HFFc6 (cell line): ENCODE data around the gene CUX1. TPM values are rescaled to one million over a fixed set of nuclear protein-coding genes. Genes with fewer than 3 reads are reported as not detected.

Source experiments
- DNase-seq: peaks from one replicate; pipeline ENCODE4 v3.0.0-alpha.2; 2018
- H3K27ac Mint-ChIP-seq: 2 replicates; pipeline ENCODE4 v1.8.0; 2020; ENCODE audit warnings: mild to moderate bottlenecking, mixed read lengths
- H3K27me3 Mint-ChIP-seq: 2 replicates; pipeline ENCODE4 v1.8.0; 2021; ENCODE audit warnings: mild to moderate bottlenecking, moderate library complexity, mixed read lengths; ENCODE audit not compliant: insufficient read depth
- H3K36me3 Mint-ChIP-seq: 2 replicates; pipeline ENCODE4 v1.8.0; 2021; ENCODE audit warnings: low read depth, mixed read lengths
- H3K4me1 Mint-ChIP-seq: 2 replicates; pipeline ENCODE4 v1.8.0; 2020; ENCODE audit warnings: low read depth, mixed read lengths
- H3K4me3 Mint-ChIP-seq: 2 replicates; pipeline ENCODE4 v1.8.0; 2020; ENCODE audit warnings: mild to moderate bottlenecking, moderate library complexity, mixed read lengths
- H3K9me3 Mint-ChIP-seq: 2 replicates; pipeline ENCODE4 v1.8.0; 2020; ENCODE audit warnings: mild to moderate bottlenecking, mixed read lengths
- CTCF ChIP-seq: fragments of 200-600 bp; sonication (generic); IDR thresholded peaks from 2 replicates; pipeline ENCODE4 v1.5.0; 2021; ENCODE audit warnings: antibody characterized with exemption, mild to moderate bottlenecking
- total RNA-seq, 6 experiments: library from RNA; stranded (reverse); fragmentation: NEBNext Ultra II Directional; extraction: Animal tissue kit (Norgen Biotek cat#: 25700); gene quantifications; 2 replicates in 1 of 6; 3 replicates in 5 of 6; pipeline ENCODE4 v1.2.3, GENCODE V29; 2021

CUX1 gene
- total RNA-seq, 6 experiments from 2014 or later: 46.9 to 64.2 (median 51.6) TPM

DNA sequence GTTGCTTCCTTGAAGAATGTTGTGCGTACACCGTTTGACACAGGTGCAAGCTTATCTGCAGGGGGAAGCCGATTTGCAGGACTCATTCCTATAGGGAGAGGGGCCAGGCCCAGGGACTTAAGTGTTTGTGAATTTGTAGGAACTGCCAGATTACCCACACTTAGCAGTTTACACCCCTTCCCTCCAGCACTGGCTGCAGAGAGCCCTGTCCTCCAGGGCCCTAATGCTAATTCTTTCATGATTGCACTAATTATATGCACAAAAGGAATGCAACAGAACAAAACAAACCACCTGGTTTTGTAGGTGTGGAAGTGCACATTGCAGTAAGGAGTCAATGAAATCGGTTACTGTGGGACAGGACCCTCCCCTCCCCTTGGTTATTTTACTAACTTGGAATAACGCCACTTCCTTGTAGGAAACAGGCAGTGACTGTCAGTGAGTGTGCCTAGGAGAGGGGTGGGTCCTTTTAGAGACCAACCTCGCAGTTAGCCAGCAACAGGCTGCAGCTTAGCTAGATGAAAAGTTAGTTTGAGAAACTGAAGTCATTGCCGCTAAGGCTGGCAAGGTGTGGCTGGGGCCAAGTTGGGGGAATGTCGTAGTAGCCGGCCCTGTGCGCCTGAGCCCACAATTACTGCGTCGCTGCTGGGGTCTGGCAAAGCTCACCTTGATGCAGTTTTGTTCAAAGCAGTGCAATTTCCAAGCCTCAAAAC is 60.6 kb downstream of the CUX1 start:
- Mint-ChIP-seq H3K27me3 (peaks cover 6% of the 10 kb centered on the region), H3K36me3 (no peaks in the 10 kb centered on the region; the same call in 1 of the 2 replicates), H3K27ac (no peak overlapping the region), H3K4me1 (peaks cover 50% of the 10 kb centered on the region), H3K4me3 (no peak overlapping the region), H3K9me3 (0 out of 2 replicates have a peak, but pooled peaks cover 3% of the 10 kb centered on the region)
- TF ChIP-seq CTCF: no peak
- DNase-seq: no peak

- Mint-ChIP-seq H3K4me1 (peaks cover 51% of the 10 kb centered on the region), H3K9me3 (0 out of 2 replicates have a peak, but pooled peaks cover 3% of the 10 kb centered on the region), H3K27me3 (peaks cover 6% of the 10 kb centered on the region), H3K36me3 (no peaks in the 10 kb centered on the region; the same call in 1 of the 2 replicates), H3K4me3 (no peak overlapping the region), H3K27ac (peak overlapping the region; percentile 24; the same call in 1 of the 2 replicates)
- no peak for TF ChIP-seq CTCF
- DNase-seq: no peak
Measured at GRCh38 chr7:101878938-101879337, 61.5 kb downstream of the CUX1 start.

DNA sequence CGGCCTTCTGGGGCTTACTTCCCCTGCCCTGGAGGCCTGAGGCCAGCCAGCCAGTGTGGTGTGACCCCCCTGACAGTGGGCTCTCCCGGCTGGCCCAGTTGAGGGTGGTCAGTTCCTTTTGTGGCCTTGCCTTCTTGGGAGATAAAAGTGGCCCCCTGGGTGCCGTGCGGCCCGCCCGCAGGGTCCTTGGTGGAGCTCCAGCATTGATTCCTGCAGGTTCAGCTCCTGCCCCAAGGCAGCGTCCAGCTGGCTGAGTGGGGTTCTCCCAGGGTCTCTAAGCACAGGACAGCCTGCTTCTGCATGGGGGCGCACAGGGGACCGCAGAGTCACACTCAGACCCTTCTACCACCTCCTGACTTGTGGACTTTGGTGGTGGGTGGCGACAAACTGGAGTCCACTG is 62.1 kb downstream of the CUX1 start:
- Mint-ChIP-seq H3K36me3 (no peaks in the 10 kb centered on the region; the same call in 1 of the 2 replicates), H3K27ac (0 out of 2 replicates have a peak overlapping the region, but pooled peaks have one; percentile 100), H3K9me3 (0 out of 2 replicates have a peak, but pooled peaks cover 3% of the 10 kb centered on the region), H3K4me3 (no peak overlapping the region), H3K4me1 (peaks cover 51% of the 10 kb centered on the region), H3K27me3 (peaks cover 6% of the 10 kb centered on the region)
- no peak for TF ChIP-seq CTCF
- DNase-seq: no peak

DNA sequence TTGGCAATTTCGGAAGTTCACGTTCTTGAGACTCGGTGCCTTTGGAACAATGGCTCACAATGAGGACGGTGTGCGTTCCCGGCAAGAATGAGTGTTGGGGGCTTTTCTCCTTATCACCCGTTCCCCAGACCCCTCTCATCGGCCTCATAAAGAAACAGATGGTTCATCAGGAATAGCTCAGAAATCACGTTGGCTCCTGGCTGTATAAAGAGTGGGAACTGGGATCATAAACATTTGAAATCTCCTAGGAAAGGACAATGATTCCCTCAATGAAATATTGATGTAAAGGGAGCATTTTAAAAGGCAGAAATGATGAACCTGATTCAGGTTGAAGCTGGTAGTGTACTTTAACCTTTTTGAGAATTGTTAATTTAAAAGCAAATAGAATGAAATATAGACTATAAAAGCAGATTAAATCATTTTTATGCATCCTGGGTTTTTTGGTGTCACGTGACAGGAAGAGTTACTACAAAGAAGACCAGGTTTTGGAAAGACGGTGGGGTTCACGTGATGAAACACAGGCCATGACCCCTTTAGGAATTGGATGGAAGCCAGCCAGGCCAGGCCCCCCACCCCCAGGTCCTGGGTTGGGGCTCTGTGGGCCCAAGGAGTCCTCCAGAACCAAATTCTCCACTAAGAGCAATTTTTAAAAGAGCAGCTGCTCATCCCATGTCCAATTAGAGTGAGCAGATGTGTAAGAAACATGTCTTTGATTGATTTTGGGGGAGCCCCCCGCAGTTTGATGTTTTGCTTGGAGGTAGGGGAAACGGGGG is 63.0 kb downstream of the CUX1 start:
- H3K9me3 Mint-ChIP-seq: 0 out of 2 replicates have a peak, but pooled peaks cover 3% of the 10 kb centered on the region
- peaks cover 6% of the 10 kb centered on the region for H3K27me3 Mint-ChIP-seq
- peak overlapping the region; percentile 100 for H3K27ac Mint-ChIP-seq
- H3K4me1 Mint-ChIP-seq: peaks cover 53% of the 10 kb centered on the region
- no peak for TF ChIP-seq CTCF
- H3K36me3 Mint-ChIP-seq: no peaks in the 10 kb centered on the region; the same call in 1 of the 2 replicates
- 0 out of 2 replicates have a peak overlapping the region, but pooled peaks have one; percentile 2 for H3K4me3 Mint-ChIP-seq
- DNase-seq: no peak

DNA sequence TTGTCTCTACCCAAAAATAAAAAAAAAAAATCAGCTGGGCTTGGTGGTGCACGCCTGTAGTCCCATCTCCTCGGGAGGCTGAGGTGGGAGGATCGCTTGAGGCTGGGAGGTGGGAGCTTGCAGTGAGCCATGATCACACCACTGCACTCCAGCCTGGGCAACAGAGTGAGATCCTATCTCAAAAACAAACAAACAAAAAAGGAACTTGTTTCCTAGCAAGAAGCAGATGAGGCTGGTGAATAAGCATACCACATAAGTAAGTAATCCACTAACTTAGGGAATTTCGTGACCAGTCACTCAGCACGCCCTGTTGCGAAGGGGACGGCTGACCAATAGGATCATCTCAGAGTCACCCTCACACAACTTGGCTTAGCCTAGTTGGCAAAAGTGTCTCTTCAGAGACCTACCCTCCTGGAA is 64.6 kb downstream of the CUX1 start:
- no peak for TF ChIP-seq CTCF
- Mint-ChIP-seq H3K27me3 (peaks cover 6% of the 10 kb centered on the region), H3K4me1 (peaks cover 53% of the 10 kb centered on the region), H3K36me3 (no peaks in the 10 kb centered on the region; the same call in 1 of the 2 replicates), H3K4me3 (peak overlapping the region; percentile 85), H3K9me3 (0 out of 2 replicates have a peak, but pooled peaks cover 3% of the 10 kb centered on the region), H3K27ac (peak overlapping the region; percentile 100)
- peak; percentile 100 for DNase-seq
